HepG2 (cell line): Measurements from ENCODE around the gene RAP1A. TPM values are rescaled to one million over a fixed set of nuclear protein-coding genes. Genes with fewer than 3 reads are reported as not detected.
A peak's percentile ranks its signal among the peaks of the same experiment; 100 is the strongest.

Experiments used
- CBX1 ChIP-seq: IDR thresholded peaks from one replicate; pipeline ENCODE4 v1.6.1; 2016; ENCODE audit warnings: antibody characterized with exemption, low read depth
- CCDC6 ChIP-seq: sonication (generic); formaldehyde crosslinking; IDR thresholded peaks from 2 replicates; pipeline ENCODE4 v1.8.1; 2022; ENCODE audit warnings: mild to moderate bottlenecking, missing genetic modification reagents, moderate library complexity
- DR1 ChIP-seq: sonication (generic); formaldehyde crosslinking; IDR thresholded peaks from 2 replicates; pipeline ENCODE4 v1.8.0; 2021; ENCODE audit warnings: mild to moderate bottlenecking, missing genetic modification reagents, inconsistent platforms
- E2F5 ChIP-seq: sonication (generic); formaldehyde crosslinking; conservative IDR thresholded peaks from 2 replicates; pipeline ENCODE4 v1.4.0; 2020; ENCODE audit warnings: missing genetic modification reagents
- JARID2 ChIP-seq: sonication (generic); formaldehyde crosslinking; IDR thresholded peaks from 2 replicates; pipeline ENCODE4 v1.8.1; 2023; ENCODE audit warnings: missing genetic modification reagents, inconsistent platforms; ENCODE audit not compliant: insufficient replicate concordance
- KDM4B ChIP-seq: sonication (generic); formaldehyde crosslinking; IDR thresholded peaks from 2 replicates; pipeline ENCODE4 v1.4.0; 2020; ENCODE audit warnings: missing genetic modification reagents
- LCORL ChIP-seq, 2 experiments: fragments of 450-650 bp in 1 of 2; sonication (generic) in 1 of 2; formaldehyde crosslinking in 1 of 2; IDR thresholded peaks; 2 replicates each; pipeline versions ENCODE4 v1.5.0 to v1.6.1; 2017 to 2020; ENCODE audit warnings: antibody characterized with exemption in 1 of 2, missing genetic modification reagents in 1 of 2
- NKX3-1 ChIP-seq: sonication (generic); formaldehyde crosslinking; IDR thresholded peaks from 2 replicates; pipeline ENCODE4 v1.5.0; 2020; ENCODE audit warnings: missing genetic modification reagents
- RARA ChIP-seq: IDR thresholded peaks from 2 replicates; pipeline ENCODE4 v1.6.1; 2016; ENCODE audit warnings: missing genetic modification reagents, missing compliant biosample characterization
- SP5 ChIP-seq: IDR thresholded peaks from 2 replicates; pipeline ENCODE4 v1.6.1; 2016; ENCODE audit warnings: low read depth, borderline replicate concordance
- TBX2 ChIP-seq: sonication (generic); formaldehyde crosslinking; IDR thresholded peaks from 2 replicates; pipeline ENCODE4 v1.5.0; 2020; ENCODE audit warnings: missing genetic modification reagents, mild to moderate bottlenecking, borderline replicate concordance
- ZFP41 ChIP-seq: sonication (generic); formaldehyde crosslinking; IDR thresholded peaks from 2 replicates; pipeline ENCODE4 v1.4.0; 2020; ENCODE audit warnings: mild to moderate bottlenecking, missing genetic modification reagents, borderline replicate concordance
- ZFY ChIP-seq: sonication (generic); formaldehyde crosslinking; IDR thresholded peaks from 2 replicates; pipeline ENCODE4 v1.4.0; 2020; ENCODE audit warnings: missing genetic modification reagents
- ZNF136 ChIP-seq: sonication (generic); formaldehyde crosslinking; IDR thresholded peaks from 2 replicates; pipeline ENCODE4 v1.8.1; 2022; ENCODE audit warnings: low read depth, mild to moderate bottlenecking, moderate library complexity, missing genetic modification reagents
- ZNF264 ChIP-seq: sonication (generic); formaldehyde crosslinking; IDR thresholded peaks from 2 replicates; pipeline ENCODE4 v1.4.0; 2020; ENCODE audit warnings: missing genetic modification reagents
- ZNF275 ChIP-seq: sonication (generic); formaldehyde crosslinking; IDR thresholded peaks from 2 replicates; pipeline ENCODE4 v1.8.0; 2022; ENCODE audit warnings: missing genetic modification reagents, mild to moderate bottlenecking, inconsistent platforms, borderline replicate concordance
- ZNF546 ChIP-seq: sonication (generic); formaldehyde crosslinking; conservative IDR thresholded peaks from 2 replicates; pipeline ENCODE4 v1.8.1; 2023; ENCODE audit warnings: mild to moderate bottlenecking, missing genetic modification reagents
- ZNF709 ChIP-seq: sonication (generic); formaldehyde crosslinking; IDR thresholded peaks from 2 replicates; pipeline ENCODE4 v1.5.0; 2020; ENCODE audit warnings: mild to moderate bottlenecking, missing genetic modification reagents
- polyA plus RNA-seq, 8 experiments: library from polyadenylated mRNA; depleted of rRNA in 3 of 8; stranded (reverse) in 7 of 8; unstranded in 1 of 8; fragments of >200 nt; fragmentation: Illumina TruSeq in 4 of 8; extraction: Trizol in 4 of 8; gene quantifications; 2 replicates each; pipeline versions ENCODE4 v1.2.1 to v1.2.3, GENCODE V29; 2011 to 2016; ENCODE audit warnings: low read depth in 4 of 8, missing spikeins in 1 of 8, mixed read lengths in 1 of 8; ENCODE audit not compliant: insufficient read depth in 1 of 8
- total RNA-seq, 5 experiments: library from RNA; depleted of rRNA; stranded (reverse); fragments of >200 nt; fragmentation: Illumina TruSeq; extraction: Trizol; gene quantifications; 2 replicates each; pipeline ENCODE4 v1.2.3, GENCODE V29; 2016; ENCODE audit warnings: low read depth in 1 of 5
- TF ChIP-seq, protein P1 (sequence below), 2 experiments: sonication (generic) in 1 of 2; formaldehyde crosslinking in 1 of 2; IDR thresholded peaks; 2 replicates each; pipeline versions ENCODE4 v1.6.1 to v1.9.0; 2014 to 2022; ENCODE audit warnings: antibody characterized with exemption in 1 of 2, borderline replicate concordance in 1 of 2, inconsistent platforms in 1 of 2, low read depth in 1 of 2, missing genetic modification reagents in 1 of 2

Gene RAP1A
- total and polyA plus RNA-seq, 2 of the 13 experiments (the other 11 are each of a cell fraction or from before 2014, with no cell fraction given) = 19.0 to 20.7 TPM

DNA sequence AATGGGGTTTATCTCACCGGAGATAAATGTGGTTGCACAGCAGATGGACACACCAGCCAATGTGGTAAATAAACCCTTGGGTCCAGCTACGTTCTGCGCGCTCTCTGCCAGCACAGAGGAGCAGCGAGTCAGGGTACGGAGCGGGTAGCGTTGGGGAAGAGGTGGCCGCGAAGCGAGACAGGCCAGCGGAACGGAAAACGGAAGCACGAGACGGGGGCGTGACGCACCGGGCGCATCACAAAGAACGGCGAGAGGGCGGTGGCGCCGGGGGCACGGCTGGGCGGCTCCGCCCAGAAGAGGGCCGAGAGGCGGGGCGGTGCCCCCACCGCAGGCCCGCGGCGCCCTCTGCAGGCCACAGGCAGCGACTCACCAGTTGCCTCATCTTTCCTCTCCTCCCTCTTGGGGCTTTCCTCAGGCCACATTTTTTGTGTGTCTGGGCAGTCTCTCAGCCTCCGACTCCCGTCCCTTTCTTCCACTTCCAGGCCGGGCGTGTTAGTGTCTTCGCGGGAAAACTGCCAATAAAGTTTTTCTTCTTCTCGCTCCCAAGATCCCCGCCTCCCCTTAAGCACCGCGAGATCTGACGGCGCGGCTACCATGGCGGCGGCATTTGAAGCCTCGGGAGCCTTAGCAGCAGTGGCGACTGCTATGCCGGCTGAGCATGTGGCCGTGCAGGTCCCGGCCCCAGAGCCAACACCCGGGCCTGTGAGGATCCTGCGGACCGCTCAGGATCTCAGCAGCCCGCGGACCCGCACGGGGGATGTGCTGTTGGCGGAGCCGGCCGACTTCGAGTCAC, 135.9 kb downstream of the RAP1A start, which contains the start of gene DDX20 (continued):
- TF ChIP-seq SP5 (CRISPR knock-in tag) (peak; percentile 84), JARID2 (CRISPR knock-in tag) (no peak), RARA (0 out of 2 replicates have a peak, but pooled peaks have one; percentile 19), ZNF275 (CRISPR knock-in tag) (0 out of 2 replicates have a peak, but pooled peaks have one; percentile 21), TBX2 (CRISPR knock-in tag) (peak; percentile 90), E2F5 (CRISPR knock-in tag) (peak; percentile 96), ZNF709 (CRISPR knock-in tag) (0 out of 2 replicates have a peak, but pooled peaks have one; percentile 26), CCDC6 (CRISPR knock-in tag) (peak; percentile 33; the same call in 1 of the 2 replicates), KDM4B (CRISPR knock-in tag) (no peak), NKX3-1 (0 out of 2 replicates have a peak, but pooled peaks have one; percentile 48), ZNF264 (no peak), ZFP41 (CRISPR knock-in tag) (peak; percentile 69; the same call in 1 of the 2 replicates), DR1 (peak; percentile 67; the same call in 1 of the 2 replicates), CBX1 (no peak), ZNF546 (CRISPR knock-in tag) (peak; percentile 63; the same call in 1 of the 2 replicates), ZFY (CRISPR knock-in tag) (peak; percentile 84; the same call in 1 of the 2 replicates), LCORL (IDR thresholded peaks at IDR 0.05) (no peak), LCORL (CRISPR knock-in tag; IDR thresholded peaks at IDR 0.05) (no peak), ZNF136 (CRISPR knock-in tag) (0 out of 2 replicates have a peak, but pooled peaks have one; percentile 22)
- TF ChIP-seq, protein P1, sequence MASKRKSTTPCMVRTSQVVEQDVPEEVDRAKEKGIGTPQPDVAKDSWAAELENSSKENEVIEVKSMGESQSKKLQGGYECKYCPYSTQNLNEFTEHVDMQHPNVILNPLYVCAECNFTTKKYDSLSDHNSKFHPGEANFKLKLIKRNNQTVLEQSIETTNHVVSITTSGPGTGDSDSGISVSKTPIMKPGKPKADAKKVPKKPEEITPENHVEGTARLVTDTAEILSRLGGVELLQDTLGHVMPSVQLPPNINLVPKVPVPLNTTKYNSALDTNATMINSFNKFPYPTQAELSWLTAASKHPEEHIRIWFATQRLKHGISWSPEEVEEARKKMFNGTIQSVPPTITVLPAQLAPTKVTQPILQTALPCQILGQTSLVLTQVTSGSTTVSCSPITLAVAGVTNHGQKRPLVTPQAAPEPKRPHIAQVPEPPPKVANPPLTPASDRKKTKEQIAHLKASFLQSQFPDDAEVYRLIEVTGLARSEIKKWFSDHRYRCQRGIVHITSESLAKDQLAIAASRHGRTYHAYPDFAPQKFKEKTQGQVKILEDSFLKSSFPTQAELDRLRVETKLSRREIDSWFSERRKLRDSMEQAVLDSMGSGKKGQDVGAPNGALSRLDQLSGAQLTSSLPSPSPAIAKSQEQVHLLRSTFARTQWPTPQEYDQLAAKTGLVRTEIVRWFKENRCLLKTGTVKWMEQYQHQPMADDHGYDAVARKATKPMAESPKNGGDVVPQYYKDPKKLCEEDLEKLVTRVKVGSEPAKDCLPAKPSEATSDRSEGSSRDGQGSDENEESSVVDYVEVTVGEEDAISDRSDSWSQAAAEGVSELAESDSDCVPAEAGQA (IDR thresholded peaks at IDR 0.05; ENCODE audit: low read depth) = peak; percentile 79; the same call in 1 of the 2 replicates
- TF ChIP-seq, protein P1 (CRISPR knock-in tag; IDR thresholded peaks at IDR 0.05; ENCODE audit: borderline replicate concordance) = no peak
